Measurements from ENCODE around the gene RCSD1.

Gene RCSD1

DNA sequence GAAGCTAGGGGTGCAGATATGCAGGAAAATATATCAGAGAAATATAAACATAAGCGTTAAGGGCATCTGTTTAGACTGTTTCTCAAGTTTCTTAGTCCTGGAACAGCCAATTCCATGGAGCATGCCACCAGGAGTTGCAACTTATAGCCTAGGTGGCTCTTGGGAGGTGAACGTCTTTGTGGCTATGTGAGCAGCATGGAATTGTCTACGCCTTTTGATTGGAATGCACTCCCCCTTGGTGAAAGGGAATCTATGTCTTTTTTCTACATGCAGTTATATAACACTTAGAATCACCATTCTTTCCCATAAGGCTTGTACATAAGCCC, 12.4 kb downstream of the RCSD1 start:
- no peak for DNase-seq (ENCODE audit: low read depth in 3 of 3)

GRCh38 chr1:167643441-167643840, 13.4 kb downstream of the RCSD1 start:
- DNase-seq (ENCODE audit: low read depth in 3 of 3): no peak

- DNase-seq (ENCODE audit: low read depth in 3 of 3): no peak
These were observed 14.5 kb downstream of the RCSD1 start for GRCh38 chr1:167644551-167644950.

GRCh38 chr1:167645140-167645541, 15.1 kb downstream of the RCSD1 start:
- DNase-seq (ENCODE audit: low read depth in 3 of 3): no peak

- no peak for DNase-seq (ENCODE audit: low read depth in 3 of 3)
These were observed 15.8 kb downstream of the RCSD1 start for GRCh38 chr1:167645625-167646414.

GRCh38 chr1:167648252-167648849, 18.3 kb downstream of the RCSD1 start:
- DNase-seq (ENCODE audit: low read depth in 3 of 3): no peak

DNA sequence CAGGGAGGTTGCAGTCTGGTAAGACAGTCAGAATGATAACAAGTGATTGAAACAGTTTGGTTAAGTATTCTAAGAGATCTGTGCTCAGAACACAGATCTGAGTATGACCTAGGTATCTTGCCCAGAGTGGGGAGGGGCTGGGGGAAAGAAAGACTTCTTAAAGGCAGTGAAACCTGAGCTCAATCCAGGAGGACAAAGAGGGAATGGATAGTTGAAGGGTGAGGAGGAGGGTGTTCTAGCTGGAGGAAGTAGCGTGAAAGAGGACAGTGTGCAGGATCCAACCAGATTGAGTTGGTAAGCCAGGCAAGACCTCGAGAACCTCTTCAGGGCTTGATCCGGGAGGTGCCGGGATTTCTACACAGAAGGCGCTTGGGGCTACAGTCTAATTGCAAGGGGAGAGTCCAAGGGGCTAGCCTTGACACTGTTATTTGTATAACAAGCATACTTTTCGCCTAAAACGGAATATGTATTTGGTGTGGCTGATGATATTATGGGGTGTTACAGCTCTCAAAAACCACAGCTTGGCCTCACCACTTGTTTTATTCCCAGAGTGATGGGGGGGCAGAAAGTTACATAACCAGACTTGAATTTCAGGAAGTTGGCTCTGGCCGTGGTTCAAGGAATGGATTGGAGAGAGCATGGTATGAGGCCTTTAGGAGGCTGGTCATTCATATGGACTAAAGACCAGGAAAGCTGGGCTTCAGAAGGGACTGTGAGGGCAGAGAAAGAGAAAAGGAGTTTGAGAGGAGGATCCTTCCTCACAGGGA, 19.1 kb downstream of the RCSD1 start:
- no peak for DNase-seq (ENCODE audit: low read depth in 3 of 3)

DNA sequence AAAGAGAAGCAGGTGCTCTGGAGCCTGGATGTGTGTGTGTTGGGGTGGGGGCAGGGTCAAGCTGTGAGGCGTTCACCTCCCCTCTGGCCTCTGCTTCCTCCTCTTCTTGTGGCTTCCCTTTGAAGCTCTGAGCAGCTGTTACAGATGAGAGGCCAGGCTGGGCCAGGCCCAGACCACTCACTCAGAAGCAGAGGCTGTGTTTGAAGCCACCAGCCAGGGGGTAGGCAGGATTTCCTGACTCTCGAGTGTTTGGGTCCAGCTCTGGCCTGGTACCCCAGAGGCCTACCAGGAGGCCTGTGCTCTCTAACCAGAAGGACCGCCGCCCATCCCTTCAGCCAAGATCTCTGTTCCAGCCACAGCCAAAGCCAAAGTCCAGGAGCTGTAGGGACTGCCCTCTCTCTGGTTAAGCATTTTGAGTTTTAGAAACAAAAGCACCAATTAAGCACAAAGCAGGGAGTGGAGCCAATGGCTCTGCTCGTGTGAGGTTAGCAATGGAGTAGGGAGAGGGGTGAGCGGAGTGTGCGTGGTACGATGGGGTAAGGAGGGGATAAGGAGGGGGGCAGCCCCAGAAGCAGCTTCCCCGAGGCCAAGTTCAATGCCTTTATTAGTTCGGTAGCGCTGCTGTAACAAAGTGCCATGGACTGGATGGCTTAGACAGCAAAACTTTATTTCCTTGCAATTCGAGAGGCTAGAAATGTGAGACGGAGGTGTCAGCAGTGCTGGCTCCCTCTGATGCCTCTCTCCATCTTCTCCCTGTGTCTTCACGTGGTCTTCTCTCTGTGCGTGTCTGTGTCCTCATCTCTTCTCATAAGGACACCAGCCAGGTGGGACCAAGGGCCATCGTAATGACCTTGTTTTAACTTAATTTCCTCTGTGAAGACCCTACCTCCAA, 20.5 kb downstream of the RCSD1 start:
- DNase-seq (ENCODE audit: low read depth in 3 of 3): no peak

DNA sequence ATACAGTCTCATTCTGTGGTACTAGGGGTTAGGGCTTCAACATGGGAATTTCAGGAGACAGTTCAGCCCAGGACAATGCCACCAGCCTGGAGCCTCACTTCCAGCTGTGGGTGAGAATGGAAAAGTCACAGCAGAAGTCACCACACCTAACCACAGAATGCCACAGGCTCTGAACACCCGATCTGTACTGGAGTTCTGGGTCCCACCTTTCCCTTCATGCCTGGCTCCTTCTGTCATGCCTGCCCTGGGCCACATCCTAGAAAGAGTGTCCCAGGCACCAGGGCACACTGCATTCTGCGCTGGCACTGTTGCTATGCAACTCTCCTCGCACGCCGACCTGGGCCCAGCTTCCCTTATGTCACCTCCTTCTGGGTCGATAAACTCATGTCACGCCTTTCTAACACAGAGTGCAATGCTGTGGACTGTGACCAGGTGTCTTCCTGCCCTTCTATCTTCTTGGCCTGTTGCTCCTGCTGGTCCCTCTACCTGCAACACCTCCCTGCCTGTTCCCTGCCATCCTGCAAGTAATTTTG, 21.2 kb downstream of the RCSD1 start:
- DNase-seq (ENCODE audit: low read depth in 3 of 3): no peak

- no peak for DNase-seq (ENCODE audit: low read depth in 3 of 3)
These were observed 25.0 kb downstream of the RCSD1 start for GRCh38 chr1:167654975-167655575.

DNA sequence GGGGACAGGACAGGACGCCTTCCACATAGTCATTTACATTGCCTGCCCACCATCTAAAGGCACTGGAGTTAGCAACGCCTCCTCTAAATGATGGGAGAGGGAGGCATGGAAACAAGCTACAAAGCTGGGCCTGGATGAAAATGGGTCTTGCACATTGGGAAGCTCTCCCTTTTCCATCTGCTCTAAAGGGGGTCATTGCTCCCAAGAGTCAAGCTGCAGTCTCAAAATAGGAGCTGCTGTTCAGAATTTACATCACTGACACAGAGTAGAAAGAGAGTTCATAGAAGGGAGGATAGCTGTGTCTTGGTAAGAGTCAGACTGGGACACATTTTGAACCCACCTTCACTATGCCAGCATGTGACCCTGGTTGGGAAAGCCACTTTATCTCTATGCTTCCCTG, 26.6 kb downstream of the RCSD1 start:
- DNase-seq (ENCODE audit: low read depth in 3 of 3): no peak

- no peak for DNase-seq (ENCODE audit: low read depth in 3 of 3)
These were observed 28.7 kb downstream of the RCSD1 start for GRCh38 chr1:167658574-167659328.

DNA sequence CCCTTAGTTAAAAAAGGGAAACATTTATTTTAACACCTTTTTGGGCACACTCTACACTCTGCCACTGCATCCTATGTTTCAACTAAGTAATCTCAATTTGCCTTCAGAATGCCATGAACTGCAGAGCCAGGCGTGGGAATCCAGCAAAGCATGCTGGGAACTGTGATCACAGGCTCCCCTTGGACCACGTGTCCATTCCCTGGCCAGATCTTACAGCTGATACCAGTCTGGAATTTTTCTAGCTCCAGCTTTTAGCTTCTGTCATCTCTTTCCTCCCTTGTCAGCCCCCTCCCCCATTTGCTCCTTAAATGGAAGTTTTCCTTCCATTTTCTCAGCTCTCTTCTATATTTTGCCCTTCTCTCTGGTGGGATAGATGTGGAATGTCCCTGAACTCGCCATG, 29.4 kb downstream of the RCSD1 start:
- DNase-seq (ENCODE audit: low read depth in 3 of 3): no peak

DNA sequence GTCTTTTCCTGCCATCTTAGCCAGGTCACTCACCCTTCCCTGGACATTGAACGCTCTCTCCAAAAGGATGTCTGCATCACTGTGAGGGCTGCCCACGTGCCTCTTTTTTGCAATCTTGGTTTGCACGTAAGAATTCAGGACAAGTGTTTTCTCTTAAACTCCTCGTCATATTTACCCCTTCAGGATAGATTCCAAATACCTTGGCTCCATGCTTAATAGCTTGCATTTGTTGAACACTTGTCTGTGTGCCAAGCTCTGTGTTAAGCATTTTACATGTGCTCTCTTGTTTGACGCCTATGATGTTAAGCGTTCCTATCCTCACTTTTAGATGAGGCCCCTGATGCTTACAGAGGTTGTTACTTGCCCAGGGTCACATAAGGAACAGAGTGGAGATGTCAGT, 29.8 kb downstream of the RCSD1 start:
- no peak for DNase-seq (ENCODE audit: low read depth in 3 of 3)

GRCh38 chr1:167661527-167662426, 31.7 kb downstream of the RCSD1 start:
- DNase-seq (ENCODE audit: low read depth in 3 of 3): no peak

DNA sequence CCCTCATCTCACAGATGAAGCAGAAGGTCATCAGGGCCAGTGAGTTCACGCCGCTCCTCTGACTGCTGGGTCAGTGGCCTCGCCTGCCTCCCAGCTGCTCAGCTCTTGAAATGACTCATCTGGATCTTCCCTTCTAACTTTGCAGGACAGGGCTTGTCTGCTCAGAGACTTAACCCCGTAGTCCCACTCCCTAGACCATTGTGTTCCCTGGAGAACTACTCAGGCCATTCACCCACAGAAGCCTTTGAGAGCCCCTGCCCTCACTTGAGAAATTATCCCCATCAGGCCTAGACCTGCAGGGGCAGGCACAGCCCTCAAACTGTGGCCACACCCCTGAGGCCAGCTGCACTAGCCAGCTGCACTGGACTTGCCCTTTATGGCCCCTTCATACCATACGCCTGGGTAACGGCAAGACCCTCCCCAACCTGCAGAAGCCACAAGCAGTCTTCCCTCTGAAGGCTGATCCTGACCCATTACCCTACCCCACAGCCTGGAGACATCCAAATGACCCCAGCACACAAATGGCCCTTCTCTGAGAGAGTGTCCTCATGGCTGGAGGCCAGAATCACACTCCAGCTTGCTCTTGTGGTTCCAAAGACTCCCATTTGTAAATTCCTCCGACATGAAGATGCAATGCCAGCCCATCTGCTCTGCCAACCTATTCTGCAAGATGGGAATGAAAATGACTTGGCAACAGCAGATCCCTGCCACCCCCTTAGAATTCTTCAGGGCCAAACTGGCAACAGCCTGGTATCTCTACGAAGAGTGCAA, 33.2 kb downstream of the RCSD1 start:
- DNase-seq (ENCODE audit: low read depth in 3 of 3): no peak

GRCh38 chr1:167665469-167665868, 35.4 kb downstream of the RCSD1 start:
- DNase-seq (ENCODE audit: low read depth in 3 of 3): no peak

DNA sequence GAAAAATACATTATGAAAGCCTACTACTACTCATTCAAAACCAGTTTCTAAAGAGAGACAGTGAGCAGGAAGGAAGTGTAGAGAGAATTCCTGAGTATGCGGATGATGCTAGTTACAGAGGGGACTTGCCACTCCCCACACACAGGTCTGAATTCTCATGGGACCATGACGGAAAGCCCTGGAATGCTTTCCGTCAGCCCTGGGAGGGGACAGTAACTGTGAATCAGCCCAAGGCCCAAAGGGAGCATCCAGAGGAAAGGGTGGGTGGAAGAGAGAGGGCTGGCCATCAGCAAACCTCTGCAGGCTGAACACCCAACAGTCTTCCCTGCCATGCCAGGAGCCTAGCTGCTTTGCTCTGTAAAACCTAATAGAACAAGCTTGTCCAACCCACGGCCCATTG, 36.4 kb downstream of the RCSD1 start:
- no peak for DNase-seq (ENCODE audit: low read depth in 3 of 3)

DNA sequence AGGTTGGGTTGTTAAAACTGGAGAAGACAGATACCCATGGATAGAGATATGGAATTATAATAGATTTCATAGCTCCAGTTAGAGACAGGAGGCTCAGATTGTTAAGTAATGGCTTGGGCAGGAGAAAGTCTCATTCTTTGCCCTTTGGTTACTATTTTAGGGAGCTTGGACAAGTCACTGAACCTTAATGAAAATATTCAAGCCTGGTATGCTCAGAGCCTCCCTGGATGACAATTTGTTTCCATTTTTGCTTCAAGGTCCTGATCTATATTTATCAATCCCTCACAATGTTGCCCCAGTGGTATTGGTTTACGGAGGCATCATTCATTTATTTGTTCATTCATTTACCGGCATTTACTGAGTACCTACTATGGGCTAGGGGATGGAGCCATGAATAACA, 37.5 kb downstream of the RCSD1 start:
- DNase-seq (ENCODE audit: low read depth in 3 of 3): no peak
